ENCODE results near the gene ZNF680.

DNA sequence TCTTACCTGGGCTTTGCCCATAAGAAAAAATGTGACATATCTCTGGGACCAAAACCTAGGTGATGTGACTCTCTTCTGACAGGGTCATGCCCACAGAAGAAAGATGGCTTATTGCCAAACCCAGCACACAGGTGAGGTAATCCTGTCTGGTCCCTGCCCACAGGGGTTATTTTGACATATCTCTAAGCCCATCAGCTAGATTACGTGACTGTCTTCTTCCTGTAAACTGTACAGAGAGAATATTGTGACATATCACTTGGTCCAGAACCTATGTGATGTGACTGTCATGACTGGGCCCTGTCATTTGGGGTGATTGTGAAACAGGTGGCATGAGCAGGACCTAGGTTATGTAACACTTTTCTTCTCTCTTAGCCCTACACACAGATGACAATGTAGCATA is 48.8 kb upstream of the ZNF680 start:
- TF ChIP-seq, protein P1, sequence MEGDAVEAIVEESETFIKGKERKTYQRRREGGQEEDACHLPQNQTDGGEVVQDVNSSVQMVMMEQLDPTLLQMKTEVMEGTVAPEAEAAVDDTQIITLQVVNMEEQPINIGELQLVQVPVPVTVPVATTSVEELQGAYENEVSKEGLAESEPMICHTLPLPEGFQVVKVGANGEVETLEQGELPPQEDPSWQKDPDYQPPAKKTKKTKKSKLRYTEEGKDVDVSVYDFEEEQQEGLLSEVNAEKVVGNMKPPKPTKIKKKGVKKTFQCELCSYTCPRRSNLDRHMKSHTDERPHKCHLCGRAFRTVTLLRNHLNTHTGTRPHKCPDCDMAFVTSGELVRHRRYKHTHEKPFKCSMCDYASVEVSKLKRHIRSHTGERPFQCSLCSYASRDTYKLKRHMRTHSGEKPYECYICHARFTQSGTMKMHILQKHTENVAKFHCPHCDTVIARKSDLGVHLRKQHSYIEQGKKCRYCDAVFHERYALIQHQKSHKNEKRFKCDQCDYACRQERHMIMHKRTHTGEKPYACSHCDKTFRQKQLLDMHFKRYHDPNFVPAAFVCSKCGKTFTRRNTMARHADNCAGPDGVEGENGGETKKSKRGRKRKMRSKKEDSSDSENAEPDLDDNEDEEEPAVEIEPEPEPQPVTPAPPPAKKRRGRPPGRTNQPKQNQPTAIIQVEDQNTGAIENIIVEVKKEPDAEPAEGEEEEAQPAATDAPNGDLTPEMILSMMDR (IDR thresholded peaks at IDR 0.05), result no peak
- no peak for TF ChIP-seq POLR2A (IDR thresholded peaks at IDR 0.05)
